Purkinje cell (primary cell): Measurements from ENCODE around the gene FAM124B. TPM values are rescaled to one million over a fixed set of nuclear protein-coding genes. Genes with fewer than 3 reads are reported as not detected.

Experiments
- polyA plus RNA-seq: library from polyadenylated mRNA; unstranded; fragments of >200 nt; fragmentation: Nextera tagmentation; gene quantifications from 2 replicates; pipeline ENCODE4 v1.2.1, GENCODE V29; 2014

FAM124B gene, protein sequence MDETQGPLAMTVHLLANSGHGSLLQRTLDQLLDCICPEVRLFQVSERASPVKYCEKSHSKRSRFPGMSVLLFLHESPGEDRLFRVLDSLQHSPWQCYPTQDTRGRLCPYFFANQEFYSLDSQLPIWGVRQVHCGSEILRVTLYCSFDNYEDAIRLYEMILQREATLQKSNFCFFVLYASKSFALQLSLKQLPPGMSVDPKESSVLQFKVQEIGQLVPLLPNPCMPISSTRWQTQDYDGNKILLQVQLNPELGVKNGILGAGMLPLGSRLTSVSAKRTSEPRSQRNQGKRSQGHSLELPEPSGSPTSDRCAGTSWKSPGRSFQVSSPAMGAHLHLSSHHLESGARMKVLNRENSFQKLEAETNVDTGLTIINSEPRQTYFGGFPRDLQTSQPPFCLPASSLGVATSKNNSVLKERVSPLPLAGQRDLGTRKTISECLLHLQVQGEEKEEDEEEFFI
- polyA plus RNA-seq: 2.5 and 2.8 TPM in 2 replicates

GRCh38 chr2:224401641-224402342 lies at the start of gene FAM124B:
FAM124B (minus strand) TSS chr2:224402107; CDS start chr2:224401768, 339 bp downstream.

Other genes starting within 250 kb of the FAM124B start
- 169 and 185 TPM in 2 replicates for gene CUL3, start 183.3 kb upstream of the FAM124B start, polyA plus RNA-seq